ENCODE results near the gene RASIP1.
A peak's percentile ranks its signal among the peaks of the same experiment; 100 is the strongest.

The RASIP1 gene

GRCh38 chr19:48749571-48750198, 9.3 kb upstream of the RASIP1 start:
- Mint-ChIP-seq H3K36me3 (ENCODE audit: low read depth) (no peaks in the 10 kb centered on the region), H3K27ac (no peak overlapping the region), H3K4me3 (no peak overlapping the region), H3K27me3 (ENCODE audit: low read depth) (peaks cover 30% of the 10 kb centered on the region), H3K4me1 (ENCODE audit: low read depth) (peaks cover 26% of the 10 kb centered on the region), H3K9me3 (no peaks in the 10 kb centered on the region)

GRCh38 chr19:48746738-48747575, 6.5 kb upstream of the RASIP1 start, which contains the start of gene IZUMO1:
IZUMO1 (minus strand) TSS chr19:48746909; CDS start chr19:48745859, 1,050 bp downstream.
- Mint-ChIP-seq H3K27me3 (ENCODE audit: low read depth) (peaks cover 19% of the 10 kb centered on the region), H3K36me3 (ENCODE audit: low read depth) (no peaks in the 10 kb centered on the region), H3K4me3 (no peak within 1 kb of the TSS), H3K4me1 (ENCODE audit: low read depth) (peaks cover 12% of the 10 kb centered on the region), H3K27ac (peak within 1 kb of the TSS; percentile 62), H3K9me3 (no peaks in the 10 kb centered on the region)

- Mint-ChIP-seq H3K27ac (peak overlapping the region; percentile 62), H3K27me3 (ENCODE audit: low read depth) (peaks cover 17% of the 10 kb centered on the region), H3K4me1 (ENCODE audit: low read depth) (peaks cover 12% of the 10 kb centered on the region), H3K4me3 (no peak overlapping the region), H3K36me3 (ENCODE audit: low read depth) (no peaks in the 10 kb centered on the region), H3K9me3 (no peaks in the 10 kb centered on the region)
Observed at GRCh38 chr19:48746110-48746509, 5.7 kb upstream of the RASIP1 start.

- Mint-ChIP-seq H3K27ac (no peak overlapping the region), H3K9me3 (no peaks in the 10 kb centered on the region), H3K4me1 (ENCODE audit: low read depth) (peaks cover 13% of the 10 kb centered on the region), H3K4me3 (peak overlapping the region; percentile 14), H3K36me3 (ENCODE audit: low read depth) (no peaks in the 10 kb centered on the region), H3K27me3 (ENCODE audit: low read depth) (peaks cover 18% of the 10 kb centered on the region)
Observed at GRCh38 chr19:48745208-48745995, 5.0 kb upstream of the RASIP1 start.

- Mint-ChIP-seq H3K4me1 (ENCODE audit: low read depth) (peaks cover 18% of the 10 kb centered on the region), H3K27me3 (ENCODE audit: low read depth) (peaks cover 22% of the 10 kb centered on the region), H3K4me3 (no peak overlapping the region), H3K27ac (no peak overlapping the region), H3K9me3 (no peaks in the 10 kb centered on the region), H3K36me3 (ENCODE audit: low read depth) (no peaks in the 10 kb centered on the region)
Observed at GRCh38 chr19:48742096-48742495, 1.7 kb upstream of the RASIP1 start.

GRCh38 chr19:48741129-48741999, 954 bp upstream of the RASIP1 start:
- no peak overlapping the region for H3K27ac Mint-ChIP-seq
- H3K4me1 Mint-ChIP-seq (ENCODE audit: low read depth), result peaks cover 18% of the 10 kb centered on the region
- no peaks in the 10 kb centered on the region for H3K36me3 Mint-ChIP-seq (ENCODE audit: low read depth)
- no peak overlapping the region for H3K4me3 Mint-ChIP-seq
- H3K9me3 Mint-ChIP-seq, result no peaks in the 10 kb centered on the region
- H3K27me3 Mint-ChIP-seq (ENCODE audit: low read depth), result peaks cover 22% of the 10 kb centered on the region

GRCh38 chr19:48739404-48740163, 826 bp downstream of the RASIP1 start:
- Mint-ChIP-seq H3K27ac (no peak overlapping the region), H3K4me3 (no peak overlapping the region), H3K27me3 (ENCODE audit: low read depth) (peaks cover 17% of the 10 kb centered on the region), H3K4me1 (ENCODE audit: low read depth) (peaks cover 12% of the 10 kb centered on the region), H3K36me3 (ENCODE audit: low read depth) (no peaks in the 10 kb centered on the region), H3K9me3 (no peaks in the 10 kb centered on the region)

- Mint-ChIP-seq H3K9me3 (no peaks in the 10 kb centered on the region), H3K4me3 (peak overlapping the region; percentile 17), H3K4me1 (ENCODE audit: low read depth) (peaks cover 12% of the 10 kb centered on the region), H3K27ac (no peak overlapping the region), H3K27me3 (ENCODE audit: low read depth) (peaks cover 17% of the 10 kb centered on the region), H3K36me3 (ENCODE audit: low read depth) (no peaks in the 10 kb centered on the region)
Observed at GRCh38 chr19:48738557-48739403, 1.6 kb downstream of the RASIP1 start.

GRCh38 chr19:48737360-48737998, 2.9 kb downstream of the RASIP1 start:
- Mint-ChIP-seq H3K27ac (no peak overlapping the region), H3K36me3 (ENCODE audit: low read depth) (no peaks in the 10 kb centered on the region), H3K9me3 (no peaks in the 10 kb centered on the region), H3K4me1 (ENCODE audit: low read depth) (peaks cover 12% of the 10 kb centered on the region), H3K27me3 (ENCODE audit: low read depth) (peaks cover 12% of the 10 kb centered on the region), H3K4me3 (no peak overlapping the region)

- Mint-ChIP-seq H3K9me3 (no peaks in the 10 kb centered on the region), H3K36me3 (ENCODE audit: low read depth) (no peaks in the 10 kb centered on the region), H3K27ac (no peak overlapping the region), H3K27me3 (ENCODE audit: low read depth) (peaks cover 8% of the 10 kb centered on the region), H3K4me1 (ENCODE audit: low read depth) (peaks cover 6% of the 10 kb centered on the region), H3K4me3 (no peak overlapping the region)
Observed at GRCh38 chr19:48735031-48735615, 5.3 kb downstream of the RASIP1 start.

GRCh38 chr19:48734625-48735024, 5.8 kb downstream of the RASIP1 start:
- Mint-ChIP-seq H3K4me1 (ENCODE audit: low read depth) (peaks cover 4% of the 10 kb centered on the region), H3K27ac (no peak overlapping the region), H3K36me3 (ENCODE audit: low read depth) (no peaks in the 10 kb centered on the region), H3K27me3 (ENCODE audit: low read depth) (peaks cover 4% of the 10 kb centered on the region), H3K9me3 (no peaks in the 10 kb centered on the region), H3K4me3 (no peak overlapping the region)

GRCh38 chr19:48731452-48731851, 9.0 kb downstream of the RASIP1 start:
- peaks cover 9% of the 10 kb centered on the region for H3K9me3 Mint-ChIP-seq

More at GRCh38 chr19:48731452-48731851, 9.0 kb downstream of the RASIP1 start:
- Mint-ChIP-seq H3K27ac (no peak overlapping the region), H3K36me3 (ENCODE audit: low read depth) (peaks cover 13% of the 10 kb centered on the region), H3K4me1 (ENCODE audit: low read depth) (peaks cover 3% of the 10 kb centered on the region), H3K4me3 (no peak overlapping the region), H3K27me3 (ENCODE audit: low read depth) (peaks cover 4% of the 10 kb centered on the region)

All from T-helper 1 cell treated with Interleukin-12 subunit alpha and Interleukin-12 subunit beta and Interleukin-4 antibody, amounts not matched to agents 30 μg/mL and 1 μg/mL, for 36 hours (primary cell).